GM12875 (cell line): ENCODE data around the gene B3GALNT2.
A peak's percentile ranks its signal among the peaks of the same experiment; 100 is the strongest.

Experiments
- H3K4me3 ChIP-seq: one replicate; pipeline ENCODE4 v1.5.1; 2011; ENCODE audit warnings: low read depth, low read length, control low read depth
- TF ChIP-seq, protein P1 (sequence below): IDR thresholded peaks from 2 replicates; pipeline ENCODE4 v1.5.1; 2011; ENCODE audit warnings: low read depth, mild to moderate bottlenecking, control low read depth, inconsistent platforms, low read length, moderate library complexity, borderline replicate concordance; ENCODE audit not compliant: insufficient read depth

Gene B3GALNT2

DNA sequence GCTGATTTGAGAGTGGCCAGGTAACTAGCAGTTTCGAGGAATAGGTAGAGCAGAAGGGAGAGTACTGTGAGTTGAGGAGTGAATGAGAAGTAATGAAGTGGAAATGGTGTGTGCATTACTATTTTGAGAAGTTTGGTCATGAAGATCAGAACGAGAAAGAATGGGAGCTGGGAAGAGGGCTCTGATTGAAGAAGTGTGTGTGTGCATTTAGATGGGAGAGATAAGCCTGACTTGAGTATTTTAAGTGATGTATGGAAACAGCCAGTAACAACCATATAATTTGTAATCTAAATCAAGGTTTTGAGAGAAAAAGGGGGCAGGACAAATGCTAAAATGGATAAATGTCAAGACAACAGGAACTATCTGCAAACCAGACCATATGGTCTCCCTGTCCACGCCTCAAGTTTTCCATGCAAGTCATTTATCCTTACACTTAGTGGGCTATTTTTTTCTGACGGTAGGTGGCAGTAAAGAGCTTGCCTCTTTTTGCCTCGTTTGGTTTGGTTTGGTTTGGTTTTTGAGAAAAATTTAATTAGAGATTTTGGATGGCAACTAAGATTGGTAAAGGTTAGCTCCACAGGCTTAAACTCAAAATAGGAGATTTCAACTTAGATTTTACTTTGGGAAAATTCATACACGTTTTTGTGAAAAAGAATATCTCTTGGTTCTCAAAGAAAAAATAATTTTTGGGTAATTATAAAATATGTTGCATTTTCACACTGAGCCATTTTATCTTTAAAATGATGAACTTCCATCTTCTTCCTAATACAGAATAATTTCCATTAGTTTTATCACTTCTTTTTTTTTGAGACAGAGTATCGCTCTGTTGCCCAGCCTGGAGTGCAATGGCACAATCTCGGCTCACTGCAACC is 9.5 kb upstream of the B3GALNT2 start:
- TF ChIP-seq, protein P1, sequence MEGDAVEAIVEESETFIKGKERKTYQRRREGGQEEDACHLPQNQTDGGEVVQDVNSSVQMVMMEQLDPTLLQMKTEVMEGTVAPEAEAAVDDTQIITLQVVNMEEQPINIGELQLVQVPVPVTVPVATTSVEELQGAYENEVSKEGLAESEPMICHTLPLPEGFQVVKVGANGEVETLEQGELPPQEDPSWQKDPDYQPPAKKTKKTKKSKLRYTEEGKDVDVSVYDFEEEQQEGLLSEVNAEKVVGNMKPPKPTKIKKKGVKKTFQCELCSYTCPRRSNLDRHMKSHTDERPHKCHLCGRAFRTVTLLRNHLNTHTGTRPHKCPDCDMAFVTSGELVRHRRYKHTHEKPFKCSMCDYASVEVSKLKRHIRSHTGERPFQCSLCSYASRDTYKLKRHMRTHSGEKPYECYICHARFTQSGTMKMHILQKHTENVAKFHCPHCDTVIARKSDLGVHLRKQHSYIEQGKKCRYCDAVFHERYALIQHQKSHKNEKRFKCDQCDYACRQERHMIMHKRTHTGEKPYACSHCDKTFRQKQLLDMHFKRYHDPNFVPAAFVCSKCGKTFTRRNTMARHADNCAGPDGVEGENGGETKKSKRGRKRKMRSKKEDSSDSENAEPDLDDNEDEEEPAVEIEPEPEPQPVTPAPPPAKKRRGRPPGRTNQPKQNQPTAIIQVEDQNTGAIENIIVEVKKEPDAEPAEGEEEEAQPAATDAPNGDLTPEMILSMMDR: peak; percentile 69
- H3K4me3 ChIP-seq: no peak overlapping the region

DNA sequence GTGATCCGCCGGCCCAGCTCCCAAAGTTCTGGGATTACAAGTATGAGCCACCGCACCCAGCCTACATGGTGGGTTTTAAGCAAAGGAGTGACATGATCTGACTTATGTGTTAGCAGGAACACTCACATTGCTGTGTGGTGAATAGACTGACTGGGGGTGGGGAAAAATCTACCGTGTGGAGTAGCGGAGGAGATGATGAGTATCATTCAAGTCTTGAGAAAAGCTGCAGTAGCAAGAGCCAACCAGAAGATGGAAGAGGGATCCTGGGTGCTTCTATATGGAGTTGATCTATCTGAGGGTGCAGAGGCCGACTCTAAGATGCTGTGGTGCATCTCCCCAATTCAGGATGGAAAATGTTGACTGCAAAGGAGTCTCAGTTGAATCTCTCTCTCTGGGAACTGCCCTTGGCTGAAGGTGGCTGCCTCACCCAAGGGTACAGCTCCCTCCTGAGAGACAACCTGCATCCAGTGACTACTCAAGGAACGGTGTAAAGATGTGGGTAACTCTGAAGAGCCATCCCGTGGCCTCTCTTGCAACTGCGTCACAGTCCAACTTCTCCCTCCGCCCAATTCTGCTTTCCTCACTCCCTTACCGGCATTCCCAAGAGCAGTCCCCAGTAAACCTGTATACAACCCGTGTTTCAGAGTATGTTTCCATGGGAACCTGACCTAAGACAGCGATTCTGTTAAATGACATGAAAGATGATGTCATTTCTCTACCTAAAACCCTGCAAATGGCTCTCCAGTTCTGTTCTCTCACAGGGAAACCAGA is 7.4 kb upstream of the B3GALNT2 start:
- TF ChIP-seq, protein P1: no peak
- H3K4me3 ChIP-seq: no peak overlapping the region

DNA sequence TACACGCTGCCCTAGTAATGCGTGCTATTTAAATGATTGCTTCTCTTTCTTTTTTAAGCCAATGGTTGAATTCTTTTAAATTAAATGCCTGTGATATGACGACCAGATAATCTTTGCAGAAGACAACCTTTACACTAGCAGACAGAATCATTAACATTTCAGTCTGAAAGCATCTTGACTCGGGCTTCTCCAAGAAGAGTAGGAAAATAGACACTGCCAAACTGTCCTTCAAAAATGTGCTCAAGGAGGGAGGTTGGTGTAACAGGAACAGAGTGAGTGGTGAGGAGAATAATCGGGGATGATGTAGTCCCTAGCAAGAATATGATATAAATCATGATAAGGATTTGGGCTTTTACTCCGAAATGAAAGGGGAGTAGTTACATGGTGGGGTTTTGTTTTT is 6.6 kb upstream of the B3GALNT2 start:
- no peak overlapping the region for H3K4me3 ChIP-seq
- TF ChIP-seq, protein P1: no peak

DNA sequence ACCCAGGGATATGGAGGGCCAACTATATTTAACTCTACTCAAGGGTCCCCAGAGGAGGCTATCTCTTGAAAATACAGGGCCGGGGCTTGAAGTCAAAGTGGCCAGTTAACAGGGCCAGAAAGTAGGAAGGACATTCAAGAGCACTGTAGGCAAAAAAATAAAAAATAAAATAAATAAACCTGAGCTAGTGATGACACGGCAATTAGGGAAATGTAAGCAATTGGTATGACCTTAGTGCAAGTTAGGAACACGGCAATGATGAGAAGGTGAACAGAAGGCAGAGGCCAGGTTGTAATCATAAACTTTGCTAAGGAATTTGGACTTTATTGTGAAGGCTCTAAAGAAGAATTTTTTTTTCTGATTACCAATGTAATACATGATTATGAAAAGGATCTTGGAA is 3.4 kb upstream of the B3GALNT2 start:
- TF ChIP-seq, protein P1: no peak

DNA sequence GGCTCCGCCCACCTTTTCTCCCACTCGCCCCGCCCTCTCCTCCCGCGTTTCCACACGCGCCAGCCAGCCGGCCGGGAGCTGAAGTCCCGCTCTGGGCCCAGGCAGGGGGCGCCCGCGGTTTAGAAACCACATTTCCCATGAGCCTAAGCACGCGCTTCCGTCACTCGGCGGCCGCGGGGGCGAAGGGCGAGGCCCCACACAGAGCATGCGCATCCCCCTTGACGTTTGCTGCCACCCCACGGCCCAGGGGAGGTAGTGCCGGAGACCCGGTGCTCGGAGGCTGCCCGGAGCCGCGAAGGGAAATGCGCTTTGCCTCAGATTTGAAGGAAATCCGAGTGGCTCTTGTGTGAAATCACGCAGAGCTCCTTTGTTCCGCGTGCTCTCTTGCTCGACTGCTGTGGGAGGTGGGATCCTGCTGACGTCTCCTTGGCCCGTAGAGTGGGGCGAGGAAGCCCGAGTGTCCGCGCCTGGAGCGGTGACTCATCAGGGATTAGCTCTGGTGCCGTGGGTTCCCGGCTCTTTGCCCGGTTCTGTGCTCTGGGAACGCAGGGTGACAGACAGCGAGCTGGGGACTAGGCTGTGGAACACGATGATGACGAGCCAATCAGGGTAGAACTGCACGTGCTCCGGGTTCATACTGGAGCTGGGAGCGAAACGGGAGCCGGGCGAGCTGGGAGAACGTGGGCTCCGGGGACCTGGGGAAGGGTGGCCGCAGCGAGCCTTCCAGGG is 406 bp upstream of the B3GALNT2 start:
- TF ChIP-seq, protein P1: peak; percentile 90

More for the DNA sequence above, 3.4 kb upstream of the B3GALNT2 start:
- H3K4me3 ChIP-seq: no peak overlapping the region

DNA sequence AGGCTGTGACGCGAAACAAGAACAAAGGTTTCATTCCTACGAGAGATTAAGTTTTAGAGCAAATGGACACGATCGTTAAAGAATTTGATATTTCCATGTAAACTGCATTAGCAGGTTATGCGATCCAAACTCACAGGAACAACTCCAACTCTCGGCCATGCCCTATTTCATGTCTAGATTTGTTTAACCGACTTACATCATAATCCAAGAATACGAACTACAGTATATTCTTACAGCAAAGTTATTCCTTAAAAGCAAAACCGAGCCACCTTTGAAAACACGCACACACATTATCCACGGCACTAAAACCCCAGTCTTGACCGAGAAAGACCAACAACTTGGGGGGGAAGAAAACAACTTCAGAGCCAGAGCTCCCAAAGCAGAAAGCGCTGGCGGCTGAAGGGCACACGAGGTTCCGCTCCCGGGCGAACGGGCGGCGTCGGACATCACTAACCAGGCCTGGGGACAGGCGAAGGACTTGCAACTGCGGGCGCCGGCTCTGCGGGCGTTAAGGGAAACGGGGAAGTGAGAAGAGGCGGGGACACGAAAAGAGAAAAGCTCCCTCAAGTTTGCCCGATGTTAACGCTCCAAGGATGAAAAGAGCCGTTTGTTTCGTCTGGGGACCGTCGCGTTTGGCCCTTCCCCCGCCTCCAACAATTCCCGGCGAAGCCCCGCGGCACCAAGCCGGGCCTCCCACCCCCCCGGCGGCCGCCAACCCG is 690 bp downstream of the B3GALNT2 start:
- peak overlapping the region; percentile 92 for H3K4me3 ChIP-seq
- TF ChIP-seq, protein P1: no peak

More for the DNA sequence above, 406 bp upstream of the B3GALNT2 start:
- peak overlapping the region; percentile 92 for H3K4me3 ChIP-seq
